GM12878 (cell line): Measurements from ENCODE around the gene PLD3. TPM values are rescaled to one million over a fixed set of nuclear protein-coding genes. Genes with fewer than 3 reads are reported as not detected.
A peak's percentile ranks its signal among the peaks of the same experiment; 100 is the strongest.

Experiments
- ATF7 ChIP-seq: fragments of 450-650 bp; IDR thresholded peaks from 2 replicates; pipeline ENCODE4 v1.6.1; 2016; ENCODE audit warnings: low read depth, mild to moderate bottlenecking
- FOS ChIP-seq: IDR thresholded peaks from 3 replicates; pipeline ENCODE4 v1.6.1; 2011; ENCODE audit warnings: borderline replicate concordance; ENCODE audit not compliant: insufficient read length; ENCODE audit errors: extremely low read depth
- IRF4 ChIP-seq: IDR thresholded peaks from 2 replicates; pipeline ENCODE4 v1.6.1; 2011; ENCODE audit warnings: low read depth, low read length
- MYB ChIP-seq: fragments of 150-350 bp; IDR thresholded peaks from 2 replicates; pipeline ENCODE4 v1.6.1; 2014; ENCODE audit warnings: mild to moderate bottlenecking, low read depth, low read length, borderline replicate concordance
- NBN ChIP-seq: fragments of 450-650 bp; IDR thresholded peaks from 2 replicates; pipeline ENCODE4 v1.6.1; 2016
- NFYB ChIP-seq: IDR thresholded peaks from 2 replicates; pipeline ENCODE4 v1.6.1; 2011; ENCODE audit warnings: low read depth, mild to moderate bottlenecking, low read length, improper control_type of control experiment, moderate library complexity; ENCODE audit not compliant: insufficient read depth
- NR2C1 ChIP-seq: fragments of 450-650 bp; IDR thresholded peaks from 2 replicates; pipeline ENCODE4 v1.6.1; 2017; ENCODE audit warnings: antibody characterized with exemption, mild to moderate bottlenecking, moderate library complexity
- POLR2AphosphoS2 ChIP-seq: IDR thresholded peaks from 2 replicates; pipeline ENCODE4 v1.6.1; 2011; ENCODE audit warnings: low read depth, mild to moderate bottlenecking, low read length, improper control_type of control experiment, moderate library complexity
- POLR2AphosphoS5 ChIP-seq: IDR thresholded peaks from 2 replicates; pipeline ENCODE4 v1.6.1; 2011; ENCODE audit warnings: mild to moderate bottlenecking, low read length, inconsistent platforms
- RUNX3 ChIP-seq: IDR thresholded peaks from 2 replicates; pipeline ENCODE4 v1.6.1; 2012; ENCODE audit warnings: low read length, inconsistent platforms
- SMARCA5 ChIP-seq: fragments of 450-650 bp; IDR thresholded peaks from 2 replicates; pipeline ENCODE4 v1.6.1; 2017; ENCODE audit warnings: mild to moderate bottlenecking
- ZNF217 ChIP-seq: fragments of 450-650 bp; IDR thresholded peaks from 2 replicates; pipeline ENCODE4 v1.6.1; 2017; ENCODE audit warnings: antibody characterized with exemption, mild to moderate bottlenecking
- polyA plus RNA-seq, 11 experiments: library from polyadenylated mRNA; depleted of rRNA in 4 of 11; unstranded in 6 of 11; stranded (reverse) in 5 of 11; fragments of >200 nt; fragmentation: Nextera tagmentation in 4 of 11; fragmentation: Illumina TruSeq in 1 of 11; extraction: Ambion mirVana in 4 of 11; extraction: Trizol in 1 of 11; gene quantifications; 1 replicate in 1 of 11; 2 replicates in 10 of 11; pipeline versions ENCODE4 v1.2.1 to v1.2.3, GENCODE V29; 2011 to 2016; ENCODE audit warnings: inconsistent platforms in 2 of 11, missing spikeins in 2 of 11, low read depth in 1 of 11
- total RNA-seq, 4 experiments: library from RNA; depleted of rRNA in 3 of 4; stranded (reverse); fragments of >200 nt in 3 of 4; fragmentation: Illumina TruSeq in 1 of 4; extraction: Trizol in 1 of 4; gene quantifications; 2 replicates each; pipeline versions ENCODE4 v1.2.1 to v1.2.3, GENCODE V29; 2013 to 2021
- TF ChIP-seq, protein P1 (sequence below): fragments of 450-650 bp; IDR thresholded peaks from 2 replicates; pipeline ENCODE4 v1.6.1; 2018; ENCODE audit warnings: borderline replicate concordance, mild to moderate bottlenecking; ENCODE audit not compliant: partially characterized antibody
- TF ChIP-seq, protein P2 (sequence below): fragments of 450-650 bp; IDR thresholded peaks from 2 replicates; pipeline ENCODE4 v1.6.1; 2014; ENCODE audit warnings: mild to moderate bottlenecking
- TF ChIP-seq, protein P3 (sequence below): fragments of 450-650 bp; IDR thresholded peaks from 2 replicates; pipeline ENCODE4 v1.6.1; 2016; ENCODE audit warnings: mild to moderate bottlenecking
- TF ChIP-seq, protein P4 (sequence below): fragments of 450-650 bp; IDR thresholded peaks from 2 replicates; pipeline ENCODE4 v1.6.1; 2016; ENCODE audit warnings: mild to moderate bottlenecking
- TF ChIP-seq, protein P5 (sequence below): fragments of 450-650 bp; IDR thresholded peaks from 2 replicates; pipeline ENCODE4 v1.6.1; 2017; ENCODE audit warnings: mild to moderate bottlenecking, moderate library complexity

The PLD3 gene
- total and polyA plus RNA-seq, 10 of the 15 experiments (the other 5 are each of a cell fraction or from before 2014, with no cell fraction given), result 1.3 to 134 (median 72.7) TPM

DNA sequence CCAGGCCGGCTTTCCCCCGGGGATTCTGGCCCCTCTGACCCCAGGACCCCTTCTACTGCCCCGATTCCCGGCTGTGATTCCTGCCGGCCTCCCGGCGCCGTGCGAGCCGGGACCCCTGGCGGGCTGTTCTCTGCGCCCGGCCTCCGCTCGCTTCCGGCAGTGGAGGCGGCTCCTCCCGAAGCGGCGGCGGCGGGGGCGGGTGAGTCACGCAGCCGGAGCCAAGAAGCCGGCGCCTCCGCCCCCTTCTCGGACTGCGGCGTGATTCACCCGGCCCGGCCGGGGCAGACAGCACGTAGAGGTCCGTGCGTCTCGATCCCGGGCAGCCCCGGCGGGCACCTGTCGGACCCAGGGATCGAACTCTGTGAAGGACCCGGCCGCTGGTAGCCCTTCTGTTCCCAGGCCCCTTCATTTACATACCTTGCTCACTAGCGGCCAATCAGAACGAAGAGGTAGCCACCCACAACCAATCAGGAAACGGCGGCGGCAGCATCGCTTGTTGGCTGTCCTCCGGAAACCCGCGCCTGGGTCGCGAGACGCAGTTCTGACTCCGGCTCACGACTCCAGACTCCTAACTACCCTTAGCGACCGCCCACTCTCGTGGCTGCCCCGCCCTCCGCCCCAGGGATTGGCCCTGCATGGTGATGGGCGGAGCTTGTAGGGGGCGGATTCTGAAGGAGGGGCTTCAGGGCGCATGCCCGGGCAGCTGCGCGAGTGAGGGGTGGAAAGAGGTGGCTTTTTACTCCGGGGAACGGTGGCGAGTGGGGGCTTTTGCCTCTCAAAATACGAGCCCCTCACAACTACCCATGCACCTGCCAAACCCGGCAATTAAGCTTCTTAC is 77.2 kb downstream of the PLD3 start, which contains the start of gene SERTAD1 (continued):
- TF ChIP-seq, protein P1, sequence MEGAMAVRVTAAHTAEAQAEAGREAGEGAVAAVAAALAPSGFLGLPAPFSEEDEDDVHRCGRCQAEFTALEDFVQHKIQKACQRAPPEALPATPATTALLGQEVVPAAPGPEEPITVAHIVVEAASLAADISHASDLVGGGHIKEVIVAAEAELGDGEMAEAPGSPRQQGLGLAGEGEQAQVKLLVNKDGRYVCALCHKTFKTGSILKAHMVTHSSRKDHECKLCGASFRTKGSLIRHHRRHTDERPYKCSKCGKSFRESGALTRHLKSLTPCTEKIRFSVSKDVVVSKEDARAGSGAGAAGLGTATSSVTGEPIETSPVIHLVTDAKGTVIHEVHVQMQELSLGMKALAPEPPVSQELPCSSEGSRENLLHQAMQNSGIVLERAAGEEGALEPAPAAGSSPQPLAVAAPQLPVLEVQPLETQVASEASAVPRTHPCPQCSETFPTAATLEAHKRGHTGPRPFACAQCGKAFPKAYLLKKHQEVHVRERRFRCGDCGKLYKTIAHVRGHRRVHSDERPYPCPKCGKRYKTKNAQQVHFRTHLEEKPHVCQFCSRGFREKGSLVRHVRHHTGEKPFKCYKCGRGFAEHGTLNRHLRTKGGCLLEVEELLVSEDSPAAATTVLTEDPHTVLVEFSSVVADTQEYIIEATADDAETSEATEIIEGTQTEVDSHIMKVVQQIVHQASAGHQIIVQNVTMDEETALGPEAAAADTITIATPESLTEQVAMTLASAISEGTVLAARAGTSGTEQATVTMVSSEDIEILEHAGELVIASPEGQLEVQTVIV, result peak; percentile 20
- 0 out of 2 replicates have a peak, but pooled peaks have one; percentile 45 for TF ChIP-seq ATF7
- peak; percentile 98 for TF ChIP-seq POLR2AphosphoS5
- TF ChIP-seq RUNX3, result no peak; the same call in 1 of the 2 replicates
- peak; percentile 91 for TF ChIP-seq SMARCA5
- TF ChIP-seq, protein P2, sequence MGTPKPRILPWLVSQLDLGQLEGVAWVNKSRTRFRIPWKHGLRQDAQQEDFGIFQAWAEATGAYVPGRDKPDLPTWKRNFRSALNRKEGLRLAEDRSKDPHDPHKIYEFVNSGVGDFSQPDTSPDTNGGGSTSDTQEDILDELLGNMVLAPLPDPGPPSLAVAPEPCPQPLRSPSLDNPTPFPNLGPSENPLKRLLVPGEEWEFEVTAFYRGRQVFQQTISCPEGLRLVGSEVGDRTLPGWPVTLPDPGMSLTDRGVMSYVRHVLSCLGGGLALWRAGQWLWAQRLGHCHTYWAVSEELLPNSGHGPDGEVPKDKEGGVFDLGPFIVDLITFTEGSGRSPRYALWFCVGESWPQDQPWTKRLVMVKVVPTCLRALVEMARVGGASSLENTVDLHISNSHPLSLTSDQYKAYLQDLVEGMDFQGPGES, result peak; percentile 81
- TF ChIP-seq IRF4, result no peak
- TF ChIP-seq, protein P3, sequence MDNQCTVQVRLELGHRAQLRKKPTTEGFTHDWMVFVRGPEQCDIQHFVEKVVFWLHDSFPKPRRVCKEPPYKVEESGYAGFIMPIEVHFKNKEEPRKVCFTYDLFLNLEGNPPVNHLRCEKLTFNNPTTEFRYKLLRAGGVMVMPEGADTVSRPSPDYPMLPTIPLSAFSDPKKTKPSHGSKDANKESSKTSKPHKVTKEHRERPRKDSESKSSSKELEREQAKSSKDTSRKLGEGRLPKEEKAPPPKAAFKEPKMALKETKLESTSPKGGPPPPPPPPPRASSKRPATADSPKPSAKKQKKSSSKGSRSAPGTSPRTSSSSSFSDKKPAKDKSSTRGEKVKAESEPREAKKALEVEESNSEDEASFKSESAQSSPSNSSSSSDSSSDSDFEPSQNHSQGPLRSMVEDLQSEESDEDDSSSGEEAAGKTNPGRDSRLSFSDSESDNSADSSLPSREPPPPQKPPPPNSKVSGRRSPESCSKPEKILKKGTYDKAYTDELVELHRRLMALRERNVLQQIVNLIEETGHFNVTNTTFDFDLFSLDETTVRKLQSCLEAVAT, result no peak
- peak; percentile 36; the same call in 1 of the 2 replicates for TF ChIP-seq NBN
- TF ChIP-seq ZNF217, result peak; percentile 82; the same call in 1 of the 2 replicates
- TF ChIP-seq NR2C1, result peak; percentile 26; the same call in 1 of the 2 replicates
- no peak for TF ChIP-seq MYB
- TF ChIP-seq NFYB, result peak; percentile 99
- TF ChIP-seq, protein P4, sequence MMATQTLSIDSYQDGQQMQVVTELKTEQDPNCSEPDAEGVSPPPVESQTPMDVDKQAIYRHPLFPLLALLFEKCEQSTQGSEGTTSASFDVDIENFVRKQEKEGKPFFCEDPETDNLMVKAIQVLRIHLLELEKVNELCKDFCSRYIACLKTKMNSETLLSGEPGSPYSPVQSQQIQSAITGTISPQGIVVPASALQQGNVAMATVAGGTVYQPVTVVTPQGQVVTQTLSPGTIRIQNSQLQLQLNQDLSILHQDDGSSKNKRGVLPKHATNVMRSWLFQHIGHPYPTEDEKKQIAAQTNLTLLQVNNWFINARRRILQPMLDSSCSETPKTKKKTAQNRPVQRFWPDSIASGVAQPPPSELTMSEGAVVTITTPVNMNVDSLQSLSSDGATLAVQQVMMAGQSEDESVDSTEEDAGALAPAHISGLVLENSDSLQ, result peak; percentile 89
- TF ChIP-seq, protein P5, sequence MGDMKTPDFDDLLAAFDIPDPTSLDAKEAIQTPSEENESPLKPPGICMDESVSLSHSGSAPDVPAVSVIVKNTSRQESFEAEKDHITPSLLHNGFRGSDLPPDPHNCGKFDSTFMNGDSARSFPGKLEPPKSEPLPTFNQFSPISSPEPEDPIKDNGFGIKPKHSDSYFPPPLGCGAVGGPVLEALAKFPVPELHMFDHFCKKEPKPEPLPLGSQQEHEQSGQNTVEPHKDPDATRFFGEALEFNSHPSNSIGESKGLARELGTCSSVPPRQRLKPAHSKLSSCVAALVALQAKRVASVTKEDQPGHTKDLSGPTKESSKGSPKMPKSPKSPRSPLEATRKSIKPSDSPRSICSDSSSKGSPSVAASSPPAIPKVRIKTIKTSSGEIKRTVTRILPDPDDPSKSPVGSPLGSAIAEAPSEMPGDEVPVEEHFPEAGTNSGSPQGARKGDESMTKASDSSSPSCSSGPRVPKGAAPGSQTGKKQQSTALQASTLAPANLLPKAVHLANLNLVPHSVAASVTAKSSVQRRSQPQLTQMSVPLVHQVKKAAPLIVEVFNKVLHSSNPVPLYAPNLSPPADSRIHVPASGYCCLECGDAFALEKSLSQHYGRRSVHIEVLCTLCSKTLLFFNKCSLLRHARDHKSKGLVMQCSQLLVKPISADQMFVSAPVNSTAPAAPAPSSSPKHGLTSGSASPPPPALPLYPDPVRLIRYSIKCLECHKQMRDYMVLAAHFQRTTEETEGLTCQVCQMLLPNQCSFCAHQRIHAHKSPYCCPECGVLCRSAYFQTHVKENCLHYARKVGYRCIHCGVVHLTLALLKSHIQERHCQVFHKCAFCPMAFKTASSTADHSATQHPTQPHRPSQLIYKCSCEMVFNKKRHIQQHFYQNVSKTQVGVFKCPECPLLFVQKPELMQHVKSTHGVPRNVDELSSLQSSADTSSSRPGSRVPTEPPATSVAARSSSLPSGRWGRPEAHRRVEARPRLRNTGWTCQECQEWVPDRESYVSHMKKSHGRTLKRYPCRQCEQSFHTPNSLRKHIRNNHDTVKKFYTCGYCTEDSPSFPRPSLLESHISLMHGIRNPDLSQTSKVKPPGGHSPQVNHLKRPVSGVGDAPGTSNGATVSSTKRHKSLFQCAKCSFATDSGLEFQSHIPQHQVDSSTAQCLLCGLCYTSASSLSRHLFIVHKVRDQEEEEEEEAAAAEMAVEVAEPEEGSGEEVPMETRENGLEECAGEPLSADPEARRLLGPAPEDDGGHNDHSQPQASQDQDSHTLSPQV, result no peak
- peak; percentile 89 for TF ChIP-seq FOS
- TF ChIP-seq POLR2AphosphoS2, result peak; percentile 96
